Left cardiac atrium (tissue), 4 donors: ENCODE data around the gene C1QTNF12. TPM values are rescaled to one million over a fixed set of nuclear protein-coding genes. Genes with fewer than 3 reads are reported as not detected.
"Not testable (repeated sequence)": the region's sequence is repeated elsewhere in the genome, so short reads cannot be mapped to it uniquely, and the experiment has no call there.

Experiments
- ATAC-seq, 2 donors: fragments of 200-7000 bp; cut with Tn5 transposase; one replicate each; pipeline ENCODE4 v1.9.1; 2020; ENCODE audit warnings: mild to moderate bottlenecking in 2 of 2, moderate library complexity in 2 of 2
- DNase-seq: peaks from one replicate; pipeline ENCODE4 v3.0.0-alpha.2; 2020
- intact Hi-C, 2 donors: fragments of 100-400 bp; cut with DNase I; formaldehyde crosslinking; loops; one replicate each; pipeline versions ENCODE4 v1.14.1 to v1.15.1; 2022 to 2023
- total RNA-seq, 2 donors: library from RNA; stranded (reverse); fragmentation: NEBNext Ultra II Directional; extraction: Animal tissue kit (Norgen Biotek cat#: 25700); gene quantifications; one replicate each; pipeline ENCODE4 v1.2.1, GENCODE V29; 2021
- donor health status: DM: no; HTN: yes; CAD: no.
- donor health status: DM: no; HTN: yes; CAD: no; lungs with severe emphysema.
- donor health status: DM: yes; HTN: yes; CAD: no.
- donor health status: Dilated cardiomyopathy.

The C1QTNF12 gene
- total RNA-seq, 2 donors from 2014 or later = 1.5 TPM; not detected in 1

DNA sequence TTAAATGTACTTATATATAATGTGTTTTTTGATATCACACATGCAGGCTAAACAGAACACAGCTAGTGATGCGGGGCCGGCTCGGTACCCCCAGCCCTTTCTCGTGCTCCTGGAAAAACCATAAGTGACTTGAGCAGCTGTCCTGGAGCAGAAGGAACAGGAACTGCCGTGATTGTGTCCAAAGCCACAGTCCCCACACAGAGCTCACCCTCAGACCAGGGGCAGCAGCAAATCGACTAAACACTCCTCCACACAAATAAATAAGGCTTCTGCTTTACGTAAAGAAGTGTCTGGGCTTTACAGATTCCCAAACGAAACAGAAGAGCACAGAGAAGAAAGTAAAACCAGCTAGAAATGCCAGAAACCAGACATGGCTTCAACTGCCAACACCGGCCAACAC, 17.5 kb upstream of the C1QTNF12 start:
- no peak for ATAC-seq
- no peak for DNase-seq
- intact Hi-C loops = no loop called here

DNA sequence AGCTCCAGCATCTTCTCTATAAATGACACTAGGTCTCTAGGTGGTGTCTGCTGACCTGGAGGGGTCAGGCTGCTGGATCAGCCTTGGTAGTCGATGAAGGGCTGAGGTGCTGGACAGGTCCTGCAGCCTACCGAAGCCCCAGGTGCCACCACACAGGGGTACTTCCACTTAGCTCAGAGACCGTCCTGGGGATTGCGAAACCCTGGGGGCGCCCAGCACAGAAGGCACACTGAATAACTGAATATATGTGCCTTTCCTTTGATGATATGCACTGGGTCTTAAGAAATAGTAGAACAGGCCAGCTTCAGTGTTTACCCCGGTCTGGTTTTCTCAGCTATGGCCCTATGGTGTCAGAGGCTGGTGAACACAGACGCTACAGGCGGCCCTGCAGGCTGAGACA, 16.2 kb upstream of the C1QTNF12 start:
- DNase-seq (no peak), ATAC-seq (no peak)
- intact Hi-C loops = no loop called here

DNA sequence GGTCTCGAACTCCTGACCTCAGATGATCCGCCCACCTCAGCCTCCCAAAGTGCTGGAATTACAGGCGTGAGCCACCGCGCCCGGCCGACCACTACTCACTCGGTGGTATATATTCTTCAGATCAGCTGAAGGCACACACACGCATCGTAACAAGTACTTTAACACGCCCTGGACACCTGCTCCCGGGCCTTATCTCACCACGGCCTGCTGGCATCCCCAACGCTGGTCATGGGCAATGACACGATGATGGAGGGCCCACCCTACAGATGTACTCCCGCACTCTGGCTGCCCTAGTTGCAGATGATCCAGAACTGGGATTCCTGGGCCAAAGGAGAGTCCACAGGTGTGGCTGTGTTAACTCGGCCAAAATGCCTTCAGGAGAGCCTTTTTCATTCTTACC, 15.5 kb upstream of the C1QTNF12 start:
- intact Hi-C loops = no loop called here
- DNase-seq (no peak), ATAC-seq (no peak)

DNA sequence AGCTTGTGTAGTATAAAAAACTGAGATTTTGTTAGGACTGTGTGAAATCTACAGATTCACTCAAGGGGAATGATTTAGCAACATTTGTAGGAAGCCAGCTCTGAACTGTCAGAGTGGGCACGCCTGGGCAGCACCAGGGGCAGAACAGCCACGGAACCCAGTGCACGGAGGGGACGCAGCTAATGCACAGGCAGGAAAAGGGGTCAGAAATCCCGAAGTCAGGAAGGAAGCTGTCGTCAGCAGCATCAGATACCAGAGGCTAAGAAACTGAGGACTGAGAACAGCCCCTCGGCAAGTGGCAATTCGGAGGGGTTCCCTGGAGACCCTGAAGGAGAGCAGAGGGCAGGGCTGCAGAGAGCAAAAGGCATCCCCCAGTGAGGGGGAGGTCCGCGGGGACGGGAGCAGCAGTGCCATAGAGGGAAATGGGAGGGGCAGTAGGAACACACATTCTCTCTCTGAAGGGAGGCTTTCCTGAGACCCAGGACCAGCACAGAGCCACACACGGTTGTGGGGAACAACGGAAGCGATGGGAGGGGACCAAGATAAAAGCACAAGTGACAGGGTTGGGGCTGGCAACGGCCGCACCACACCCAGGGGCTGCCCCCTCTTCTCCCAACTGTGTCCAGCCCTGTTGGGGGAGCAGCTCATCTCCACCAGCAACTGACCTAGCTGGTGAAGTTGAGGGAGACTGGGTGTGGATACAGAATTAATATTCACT, 14.5 kb upstream of the C1QTNF12 start:
- DNase-seq (no peak), ATAC-seq (peak in 1 of 2 donors; percentile 41)
- intact Hi-C loops = no loop called here

DNA sequence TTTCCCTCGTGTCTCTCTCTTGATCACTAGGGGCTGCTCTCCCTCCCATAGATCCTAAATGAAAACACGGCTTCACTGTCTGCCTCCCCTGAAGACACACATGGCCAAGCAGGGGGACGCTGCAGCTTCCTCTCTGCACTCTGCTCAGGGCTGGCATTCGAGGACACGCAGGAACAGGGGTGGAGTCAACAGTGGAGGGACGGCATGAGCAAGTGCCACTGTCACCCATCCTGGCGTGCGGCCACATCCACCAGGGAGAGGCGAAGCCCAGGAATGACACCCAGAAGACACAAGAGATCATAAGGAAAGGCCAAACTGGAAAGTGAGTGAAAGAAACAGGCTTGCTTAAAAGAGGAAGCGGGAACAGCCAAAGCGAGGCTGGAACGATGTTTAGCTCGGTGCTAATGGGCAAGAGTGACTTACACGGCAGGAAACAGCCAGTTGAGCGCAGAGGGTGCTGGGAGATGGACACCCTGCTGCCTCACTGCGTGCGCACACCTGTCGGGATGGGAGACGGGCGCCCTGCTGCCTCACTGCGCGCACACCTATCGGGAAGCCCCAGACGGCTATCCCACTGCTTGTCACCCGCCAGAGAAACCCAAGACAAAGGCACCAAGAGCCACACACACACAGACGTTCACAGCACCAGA, 13.6 kb upstream of the C1QTNF12 start:
- intact Hi-C loops = no loop called here
- no peak for DNase-seq
- ATAC-seq = peak; percentile 65 to 79

DNA sequence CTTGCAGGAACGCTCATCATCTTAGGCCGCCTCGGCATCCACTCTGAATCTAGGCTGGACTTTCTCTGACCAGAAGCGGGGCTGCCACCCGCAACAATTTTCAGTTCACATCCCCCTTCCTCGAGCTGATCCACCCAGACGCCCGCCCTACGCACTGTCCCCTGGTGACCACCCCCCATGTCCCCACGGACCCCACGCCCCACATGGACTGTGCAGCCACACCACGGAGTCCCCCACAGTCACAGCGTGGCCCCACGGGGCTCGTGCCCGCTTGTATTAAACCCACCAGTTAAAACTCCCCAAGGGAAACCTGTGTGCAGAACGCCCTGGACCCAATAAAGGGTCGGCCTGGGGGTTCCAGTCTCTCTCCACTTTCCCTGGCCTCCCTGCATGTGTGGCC, 13.0 kb upstream of the C1QTNF12 start:
- DNase-seq (no peak), ATAC-seq (no peak)
- intact Hi-C loops = no loop called here

- intact Hi-C loops = no loop called here
- DNase-seq = no peak
- no peak for ATAC-seq
Observed at GRCh38 chr1:1259119-1259488, 12.6 kb upstream of the C1QTNF12 start.

- DNase-seq (no peak), ATAC-seq (no peak)
- intact Hi-C loops = no loop called here
Observed at GRCh38 chr1:1256956-1257871, 10.7 kb upstream of the C1QTNF12 start.

- DNase-seq (no peak), ATAC-seq (no peak)
- intact Hi-C loops = no loop called here
Observed at GRCh38 chr1:1255611-1256010, 9.1 kb upstream of the C1QTNF12 start.

GRCh38 chr1:1255078-1255477, 8.6 kb upstream of the C1QTNF12 start:
- DNase-seq (no peak), ATAC-seq (no peak)
- intact Hi-C loops = no loop called here

DNA sequence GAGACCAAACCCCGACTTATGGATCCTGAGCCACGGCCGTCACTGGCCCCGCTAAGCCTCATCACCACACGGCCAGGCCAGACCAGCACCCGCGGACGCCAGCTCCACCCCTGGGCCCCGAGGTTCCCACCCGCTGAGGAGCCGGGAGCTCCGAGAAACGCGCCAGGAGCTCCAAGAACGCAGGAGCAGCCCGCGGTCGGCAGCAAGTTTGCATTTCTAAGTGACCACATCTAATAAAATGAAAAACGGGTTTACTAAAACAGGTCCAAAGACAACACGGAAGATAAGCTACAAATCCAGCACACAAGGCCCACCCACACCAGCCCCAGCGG, 8.1 kb upstream of the C1QTNF12 start:
- ATAC-seq = no peak
- no peak for DNase-seq
- intact Hi-C loops = no loop called here

- ATAC-seq (no peak), DNase-seq (no peak)
- intact Hi-C loops = loop anchor here in 1 of 2 donors (2.0 kb wide), 1 partner anchor 131 kb away; no protein-coding TSS in a partner anchor
Observed at GRCh38 chr1:1253972-1254666, 7.6 kb upstream of the C1QTNF12 start.

- intact Hi-C loops = loop anchor here in 1 of 2 donors (2.0 kb wide), 1 partner anchor 131 kb away; no protein-coding TSS in a partner anchor
- no peak for DNase-seq
Observed at GRCh38 chr1:1253314-1253713, 6.8 kb upstream of the C1QTNF12 start.

DNA sequence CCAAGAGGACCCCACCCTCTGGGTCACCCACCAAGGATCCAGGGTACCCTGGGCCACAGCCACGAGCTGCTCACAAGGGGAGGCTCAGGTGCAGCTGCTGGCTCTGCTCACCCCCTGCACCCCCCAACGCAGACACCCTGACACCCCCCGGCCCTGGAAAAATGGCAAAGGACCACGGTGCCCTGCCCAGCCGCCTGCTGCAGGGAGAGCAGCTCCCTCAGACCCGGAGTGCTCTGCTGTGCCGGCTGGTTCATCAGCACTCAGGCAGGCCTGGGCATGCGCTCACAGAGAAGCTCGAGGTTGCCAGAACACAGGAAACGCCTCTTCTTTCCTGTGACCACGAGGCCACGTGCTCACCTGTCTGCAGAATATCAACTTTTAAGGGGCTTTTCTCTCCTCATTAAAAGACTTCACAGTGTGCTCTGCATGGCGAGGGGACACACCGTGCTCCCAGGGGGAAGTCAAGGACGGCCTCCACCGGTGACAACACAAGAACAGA, 4.3 kb upstream of the C1QTNF12 start:
- DNase-seq = no peak
- intact Hi-C loops = no loop called here
- no peak for ATAC-seq

More at GRCh38 chr1:1253314-1253713, 6.8 kb upstream of the C1QTNF12 start:
- ATAC-seq = no peak

DNA sequence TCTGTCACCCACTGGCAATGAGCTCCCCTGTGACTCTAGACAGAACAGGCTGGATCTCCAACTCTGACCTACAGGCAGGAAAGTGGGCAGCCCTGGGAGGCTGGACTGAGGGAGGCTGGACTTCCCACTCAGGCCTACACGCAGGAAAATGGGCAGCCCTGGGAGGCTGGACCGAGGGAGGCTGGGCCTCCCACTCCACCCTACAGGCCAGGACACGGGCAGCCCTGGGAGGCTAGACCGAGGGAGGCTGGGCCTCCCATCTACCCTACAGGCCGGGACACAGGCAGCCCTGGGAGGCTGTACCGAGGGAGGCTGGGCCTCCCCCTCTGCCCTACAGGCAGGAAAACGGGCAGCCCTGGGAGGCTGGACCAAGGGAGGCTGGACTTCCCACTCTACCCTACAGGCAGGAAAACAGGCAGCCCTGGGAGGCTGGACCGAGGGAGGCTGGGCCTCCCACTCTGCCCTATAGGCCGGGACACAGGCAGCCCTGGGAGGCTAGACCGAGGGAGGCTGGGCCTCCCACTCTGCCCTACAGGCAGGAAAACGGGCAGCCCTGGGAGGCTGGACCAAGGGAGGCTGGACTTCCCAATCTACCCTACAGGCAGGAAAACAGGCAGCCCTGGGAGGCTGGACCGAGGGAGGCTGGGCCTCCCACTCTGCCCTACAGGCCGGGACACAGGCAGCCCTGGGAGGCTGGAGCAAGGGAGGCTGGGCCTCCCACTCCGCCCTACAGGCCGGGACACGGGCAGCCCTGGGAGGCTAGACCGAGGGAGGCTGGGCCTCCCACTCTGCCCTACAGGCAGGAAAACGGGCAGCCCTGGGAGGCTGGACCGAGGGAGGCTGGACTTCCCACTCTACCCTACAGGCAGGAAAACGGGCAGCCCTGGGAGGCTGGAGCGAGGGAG, 1.7 kb upstream of the C1QTNF12 start:
- ATAC-seq, DNase-seq: not testable (repeated sequence)
- intact Hi-C loops = loop anchor here in 1 of 2 donors (5.0 kb wide), 1 partner anchor 131 kb away; the partner anchor contains the start of gene C1orf159

DNA sequence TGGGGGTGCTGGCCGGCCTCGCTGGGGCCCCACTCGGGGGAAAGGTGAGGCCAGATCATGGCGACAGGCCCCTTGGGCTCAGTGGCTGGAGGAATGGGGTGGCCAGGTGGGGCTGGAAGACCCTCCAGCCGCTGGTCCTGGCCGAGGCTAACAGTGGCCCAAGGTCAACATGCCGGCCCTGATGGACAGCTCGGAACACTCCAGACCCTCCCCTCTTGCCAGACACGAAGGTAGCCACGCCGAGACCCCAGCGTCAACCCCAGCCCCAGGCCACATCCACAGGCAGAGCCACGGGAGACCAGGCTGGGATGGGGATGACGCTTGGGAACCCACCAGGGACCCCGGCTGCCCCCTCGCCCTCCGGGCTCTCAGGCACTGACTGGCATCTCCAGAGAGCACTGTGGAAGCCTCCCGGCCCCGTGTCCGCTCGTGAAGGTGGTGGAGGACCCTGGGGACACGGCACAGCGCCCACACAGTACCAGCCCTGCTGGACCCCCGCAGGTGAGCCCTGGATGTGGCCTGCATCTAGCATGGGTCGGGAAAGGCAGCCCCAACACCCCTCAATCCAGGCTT, 905 bp upstream of the C1QTNF12 start:
- DNase-seq (no peak), ATAC-seq (no peak)
- intact Hi-C loops = loop anchor here in 1 of 2 donors (5.0 kb wide), 1 partner anchor 130 kb away; the partner anchor contains the start of gene C1orf159

- DNase-seq (no peak), ATAC-seq (no peak)
- intact Hi-C loops = loop anchor here in 1 of 2 donors (5.0 kb wide), 1 partner anchor 129 kb away; the partner anchor contains the start of gene C1orf159
Observed at GRCh38 chr1:1245817-1246576, 525 bp downstream of the C1QTNF12 start.
